ENCODE data around the gene RABGAP1.

GRCh38 chr9:123150708-123151503 is 210.1 kb downstream of the RABGAP1 start:
- TF ChIP-seq, protein P1, sequence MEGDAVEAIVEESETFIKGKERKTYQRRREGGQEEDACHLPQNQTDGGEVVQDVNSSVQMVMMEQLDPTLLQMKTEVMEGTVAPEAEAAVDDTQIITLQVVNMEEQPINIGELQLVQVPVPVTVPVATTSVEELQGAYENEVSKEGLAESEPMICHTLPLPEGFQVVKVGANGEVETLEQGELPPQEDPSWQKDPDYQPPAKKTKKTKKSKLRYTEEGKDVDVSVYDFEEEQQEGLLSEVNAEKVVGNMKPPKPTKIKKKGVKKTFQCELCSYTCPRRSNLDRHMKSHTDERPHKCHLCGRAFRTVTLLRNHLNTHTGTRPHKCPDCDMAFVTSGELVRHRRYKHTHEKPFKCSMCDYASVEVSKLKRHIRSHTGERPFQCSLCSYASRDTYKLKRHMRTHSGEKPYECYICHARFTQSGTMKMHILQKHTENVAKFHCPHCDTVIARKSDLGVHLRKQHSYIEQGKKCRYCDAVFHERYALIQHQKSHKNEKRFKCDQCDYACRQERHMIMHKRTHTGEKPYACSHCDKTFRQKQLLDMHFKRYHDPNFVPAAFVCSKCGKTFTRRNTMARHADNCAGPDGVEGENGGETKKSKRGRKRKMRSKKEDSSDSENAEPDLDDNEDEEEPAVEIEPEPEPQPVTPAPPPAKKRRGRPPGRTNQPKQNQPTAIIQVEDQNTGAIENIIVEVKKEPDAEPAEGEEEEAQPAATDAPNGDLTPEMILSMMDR (IDR thresholded peaks at IDR 0.05) = no peak
- TF ChIP-seq RXRA (IDR thresholded peaks at IDR 0.05; ENCODE audit: borderline replicate concordance, low read depth) = no peak
- TF ChIP-seq TAF1 (IDR thresholded peaks at IDR 0.05; ENCODE audit: borderline replicate concordance, low read depth, low read length) = no peak
- TF ChIP-seq, protein P2, sequence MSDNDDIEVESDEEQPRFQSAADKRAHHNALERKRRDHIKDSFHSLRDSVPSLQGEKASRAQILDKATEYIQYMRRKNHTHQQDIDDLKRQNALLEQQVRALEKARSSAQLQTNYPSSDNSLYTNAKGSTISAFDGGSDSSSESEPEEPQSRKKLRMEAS (IDR thresholded peaks at IDR 0.05; ENCODE audit: low read depth) = no peak
- TF ChIP-seq NRF1 (IDR thresholded peaks at IDR 0.05; ENCODE audit: low read depth, low read length) = no peak
- no peak for TF ChIP-seq IRF3 (IDR thresholded peaks at IDR 0.05; ENCODE audit: low read depth, low read length)
- no peak for TF ChIP-seq FOXM1 (IDR thresholded peaks at IDR 0.05; ENCODE audit: low read depth)
- no peak for TF ChIP-seq JUND (IDR thresholded peaks at IDR 0.05)
- no peak for TF ChIP-seq GATA2 (CRISPR knock-in tag; IDR thresholded peaks at IDR 0.05)
- no peak for TF ChIP-seq SIN3A (IDR thresholded peaks at IDR 0.05; ENCODE audit: borderline replicate concordance, low read depth, low read length)
- TF ChIP-seq REST (IDR thresholded peaks at IDR 0.05; ENCODE audit: low read depth, low read length) = no peak
- TF ChIP-seq POLR2AphosphoS5 (IDR thresholded peaks at IDR 0.05; ENCODE audit: low read depth, low read length) = no peak
- no peak for TF ChIP-seq EZH2phosphoT487 (IDR thresholded peaks at IDR 0.05; ENCODE audit: borderline replicate concordance, low read depth)
- TF ChIP-seq SMC3 (IDR thresholded peaks at IDR 0.05; ENCODE audit: low read depth, low read length) = no peak
